LHCN-M2 (cell line): Measurements from ENCODE around the gene CSF1R. TPM values are rescaled to one million over a fixed set of nuclear protein-coding genes. Genes with fewer than 3 reads are reported as not detected.
"Not testable (repeated sequence)": the region's sequence is repeated elsewhere in the genome, so short reads cannot be mapped to it uniquely, and the experiment has no call there.

Source experiments
- DNase-seq: peaks from one replicate; pipeline ENCODE4 v3.0.0-alpha.2; 2012; ENCODE audit warnings: low read depth
- total RNA-seq: library from RNA; depleted of rRNA; stranded (reverse); fragments of >200 nt; gene quantifications from 2 replicates; pipeline ENCODE4 v1.2.3, GENCODE V29; 2014

The CSF1R gene
- total RNA-seq, 1 experiment from 2014 or later: 0.40 TPM

- no peak for DNase-seq
These were observed 17.6 kb upstream of the CSF1R start for GRCh38 chr5:150103678-150104549.

DNA sequence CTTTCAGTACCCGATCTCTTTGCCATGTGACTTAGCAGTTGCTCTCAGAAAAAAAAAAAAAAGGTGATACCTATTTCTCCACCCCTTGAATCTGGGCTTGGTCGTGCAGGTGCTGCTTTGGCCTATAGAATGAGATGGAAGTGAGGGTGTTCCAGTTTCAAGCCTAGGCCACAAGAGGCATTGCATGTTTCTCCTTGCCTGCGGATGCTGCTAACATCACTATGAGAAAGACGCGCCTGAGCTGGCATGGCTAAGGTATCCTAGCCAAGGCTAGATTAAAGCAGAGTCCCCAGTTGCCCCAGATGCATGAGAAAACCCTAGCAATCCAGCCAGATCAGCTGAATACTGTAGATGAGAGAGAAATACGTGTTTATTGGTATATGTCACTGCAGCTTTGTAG lies 14.7 kb upstream of the CSF1R start:
- DNase-seq: no peak

DNA sequence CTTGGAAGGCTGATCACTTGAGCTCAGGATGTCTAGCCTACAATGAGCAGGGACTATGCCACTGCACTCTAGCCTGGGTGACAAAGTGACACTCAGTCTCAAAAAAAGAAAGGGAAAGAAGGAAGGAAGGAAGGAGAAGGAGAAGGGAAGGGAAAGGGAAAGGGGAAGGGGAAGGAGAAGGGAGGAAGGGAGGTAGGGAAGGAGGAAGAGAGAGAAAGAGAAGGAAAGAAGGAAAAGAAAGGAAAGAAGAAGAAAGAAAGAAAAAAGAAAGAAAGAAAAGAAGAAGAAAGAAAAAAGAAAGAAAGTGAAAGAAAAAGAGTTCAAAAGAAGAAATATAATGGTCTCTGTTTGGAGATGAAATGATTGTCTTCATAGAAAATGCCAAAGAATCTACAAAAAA lies 10.8 kb upstream of the CSF1R start:
- no peak for DNase-seq

GRCh38 chr5:150092159-150092787 lies 5.9 kb upstream of the CSF1R start:
- no peak for DNase-seq

DNA sequence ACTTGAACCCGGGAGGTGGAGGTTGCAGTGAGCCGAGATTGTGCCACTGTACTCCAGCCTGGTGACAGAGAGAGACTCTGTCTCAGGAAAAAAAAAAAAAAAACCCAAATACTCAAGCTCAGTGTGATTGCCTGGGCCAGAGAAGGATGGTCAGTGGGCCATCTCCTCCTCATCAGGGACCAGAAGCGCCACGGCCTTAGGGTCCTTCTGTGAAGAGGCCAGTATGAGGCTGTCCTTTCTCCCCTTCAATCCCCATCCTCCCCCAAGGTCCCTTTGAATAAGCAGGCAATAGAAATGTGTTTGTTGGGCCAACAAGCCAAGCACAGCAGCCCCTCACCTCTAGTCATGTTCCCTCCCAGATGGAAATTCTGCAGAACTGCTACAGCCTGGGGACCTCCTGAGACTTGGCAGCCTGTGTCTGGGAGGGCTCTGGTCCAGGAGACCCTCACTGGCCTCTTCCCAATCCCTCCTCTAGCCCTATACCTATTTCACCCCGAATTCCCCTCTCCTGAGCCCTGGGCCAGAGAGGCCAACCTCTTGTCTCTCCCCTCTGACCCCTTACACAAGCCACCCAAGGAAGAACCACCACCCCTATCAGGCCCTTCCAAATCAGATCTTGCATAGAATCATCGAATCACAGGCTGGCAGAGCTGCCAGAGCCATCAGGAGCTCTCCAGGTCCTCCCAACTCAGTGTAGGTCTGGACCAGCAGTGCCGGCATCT lies 1.0 kb downstream of the CSF1R start:
- DNase-seq: no peak

- DNase-seq: not testable (repeated sequence)
These were observed 1.6 kb downstream of the CSF1R start for GRCh38 chr5:150084754-150085153.

- no peak for DNase-seq
These were observed 3.5 kb downstream of the CSF1R start for GRCh38 chr5:150082889-150083288.

GRCh38 chr5:150082374-150082773 lies 4.0 kb downstream of the CSF1R start:
- DNase-seq: no peak

DNA sequence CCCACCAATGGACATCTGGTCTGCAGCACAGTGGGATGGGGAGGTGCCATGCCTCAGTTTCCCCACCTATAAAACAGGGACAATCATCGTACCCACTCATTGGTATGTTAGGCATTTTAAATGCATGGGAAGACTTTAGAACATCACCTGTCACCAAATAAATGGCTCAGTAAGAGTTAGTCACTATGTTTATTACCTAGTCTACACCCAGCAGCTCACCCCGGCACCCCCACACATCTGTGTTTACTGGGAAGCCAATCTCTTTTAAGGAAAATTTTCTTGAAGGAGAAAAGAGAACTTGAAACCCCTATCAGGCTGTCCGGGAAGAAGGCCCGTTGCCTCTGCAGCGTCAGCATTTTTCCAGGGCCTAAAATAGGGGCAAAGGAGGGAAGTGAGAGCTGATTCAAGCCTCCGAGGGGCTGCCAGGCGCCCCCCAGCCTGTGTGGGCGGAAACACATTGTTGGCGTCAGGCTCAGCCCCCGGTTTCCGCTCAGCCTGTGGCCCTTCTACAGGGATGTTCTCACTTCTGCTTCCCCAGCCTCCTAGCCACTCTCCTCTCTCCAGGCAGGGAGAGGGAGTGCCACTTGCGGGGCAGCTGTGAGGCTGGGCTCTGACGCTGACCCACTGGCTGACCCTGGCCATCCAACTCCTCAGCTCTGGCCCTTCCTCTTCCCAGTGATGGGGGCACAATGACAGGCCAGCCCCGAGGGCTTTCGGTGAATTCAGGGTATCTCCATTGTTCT lies 4.6 kb downstream of the CSF1R start:
- DNase-seq: no peak

DNA sequence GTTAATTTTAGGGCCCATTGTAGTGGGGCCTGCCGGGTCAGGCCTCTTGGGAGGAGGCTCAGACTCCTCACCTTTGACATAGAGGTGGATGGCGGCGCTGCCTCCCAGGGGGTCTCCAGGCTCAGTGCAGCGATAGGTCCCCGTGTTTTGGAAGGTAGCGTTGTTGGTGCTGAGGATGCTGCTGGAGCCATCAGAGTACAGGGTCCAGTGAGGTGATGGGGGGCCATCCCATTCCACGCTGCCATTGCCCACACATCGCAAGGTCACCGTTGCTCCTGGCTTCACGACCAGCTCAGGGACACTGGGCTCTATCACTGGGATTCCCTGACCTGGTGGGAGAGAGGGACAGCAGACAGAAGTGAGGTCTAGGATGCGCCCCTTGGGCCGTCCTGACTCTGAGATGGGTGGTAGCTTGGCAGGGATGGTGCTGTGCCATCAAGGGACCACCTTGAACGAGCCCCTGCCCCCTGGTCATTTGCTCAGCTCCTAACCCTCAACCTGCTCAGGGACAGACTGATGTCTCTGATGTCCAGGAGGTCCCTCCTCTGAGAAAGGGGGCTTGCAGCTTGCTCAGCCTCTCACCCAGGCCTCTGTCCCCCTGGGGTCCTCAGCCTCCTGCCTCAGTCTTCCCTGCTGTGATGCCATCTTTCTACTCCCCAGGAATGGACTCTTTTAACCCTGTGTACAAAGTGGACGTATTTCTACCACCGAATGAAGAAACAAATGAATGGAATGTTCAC lies 5.5 kb downstream of the CSF1R start:
- no peak for DNase-seq

- no peak for DNase-seq
These were observed 6.4 kb downstream of the CSF1R start for GRCh38 chr5:150079909-150080461.

DNA sequence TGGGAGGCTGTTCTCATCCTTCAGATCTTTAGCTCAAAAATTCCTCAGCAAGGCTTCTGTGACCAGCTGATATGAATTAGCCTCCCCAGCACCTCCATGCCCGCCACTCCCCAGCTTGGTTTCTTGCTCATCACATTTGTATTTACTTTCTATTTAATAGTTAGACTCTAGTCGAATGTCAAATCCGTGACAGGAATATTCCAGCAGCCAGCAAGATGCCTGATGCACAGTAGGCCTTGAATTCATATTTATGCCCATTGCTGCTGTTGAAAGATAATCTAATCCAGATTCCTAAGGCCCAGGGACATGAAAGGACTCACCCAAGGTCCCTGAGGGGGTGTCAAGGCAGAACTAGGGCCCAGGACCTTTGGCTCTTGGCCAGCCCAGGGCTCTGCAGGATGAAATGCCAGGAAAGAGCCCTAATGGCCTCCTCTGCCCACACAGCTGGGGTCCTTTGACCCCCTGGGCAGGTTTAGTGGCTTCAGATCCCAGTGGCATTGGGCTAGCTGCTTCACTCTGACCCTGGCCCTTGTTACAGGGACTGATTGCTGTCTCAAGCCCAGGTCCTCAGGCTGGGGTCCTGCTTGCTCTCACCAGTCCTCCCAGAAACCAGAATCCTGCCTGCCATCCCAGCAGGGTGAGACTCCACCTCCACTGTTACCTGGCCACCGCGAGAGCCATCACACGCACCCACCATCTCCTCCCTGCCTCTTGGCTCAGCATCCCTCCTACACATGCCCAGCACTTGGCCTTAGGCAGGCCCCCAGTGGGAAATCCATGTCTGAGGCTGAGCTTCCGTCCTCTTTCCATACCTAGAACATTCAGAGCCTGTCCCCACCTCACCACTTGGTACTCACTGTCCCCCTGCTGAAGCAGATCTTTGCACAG lies 7.3 kb downstream of the CSF1R start:
- no peak for DNase-seq

DNA sequence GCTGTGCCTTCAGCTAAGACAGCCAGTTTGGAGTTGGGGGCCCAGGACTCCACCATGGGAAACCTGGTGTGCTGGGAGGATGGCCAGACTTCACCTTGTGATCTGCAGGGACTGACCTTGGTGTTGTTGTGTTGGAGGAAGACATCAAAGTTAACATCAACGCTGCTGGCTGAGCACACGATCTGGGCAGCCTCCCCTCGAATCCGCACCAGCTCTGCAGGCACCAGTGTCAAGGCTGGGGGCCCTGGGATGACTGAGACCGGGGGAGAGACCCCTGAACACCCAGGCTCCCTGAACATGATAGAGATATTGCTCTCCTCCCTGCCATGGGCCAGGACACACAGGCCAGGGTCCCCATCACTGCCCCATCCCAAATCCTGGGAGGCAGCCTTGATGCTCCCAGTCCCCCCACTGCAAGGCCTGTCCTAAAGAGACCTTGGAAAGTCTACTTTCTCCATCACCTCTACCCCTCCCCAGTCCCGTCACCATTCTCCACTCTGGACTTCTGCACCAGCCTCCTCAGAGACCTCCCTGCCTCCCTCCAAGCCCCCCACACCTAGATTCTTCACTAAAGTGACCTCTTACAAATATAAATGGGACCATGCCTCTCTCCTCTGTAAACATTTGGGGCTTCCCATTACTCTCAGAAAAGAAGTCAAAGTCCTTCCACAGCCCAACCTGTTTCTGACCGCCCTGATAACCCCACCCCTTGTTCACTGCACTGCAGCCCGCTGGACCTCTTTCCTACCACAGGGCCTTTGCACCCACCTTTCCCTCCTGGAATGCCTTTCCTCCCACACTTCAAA lies 8.2 kb downstream of the CSF1R start:
- DNase-seq: no peak

- DNase-seq: no peak
These were observed 9.3 kb downstream of the CSF1R start for GRCh38 chr5:150077060-150077459.

- DNase-seq: no peak
These were observed 10.5 kb downstream of the CSF1R start for GRCh38 chr5:150075806-150076205.

DNA sequence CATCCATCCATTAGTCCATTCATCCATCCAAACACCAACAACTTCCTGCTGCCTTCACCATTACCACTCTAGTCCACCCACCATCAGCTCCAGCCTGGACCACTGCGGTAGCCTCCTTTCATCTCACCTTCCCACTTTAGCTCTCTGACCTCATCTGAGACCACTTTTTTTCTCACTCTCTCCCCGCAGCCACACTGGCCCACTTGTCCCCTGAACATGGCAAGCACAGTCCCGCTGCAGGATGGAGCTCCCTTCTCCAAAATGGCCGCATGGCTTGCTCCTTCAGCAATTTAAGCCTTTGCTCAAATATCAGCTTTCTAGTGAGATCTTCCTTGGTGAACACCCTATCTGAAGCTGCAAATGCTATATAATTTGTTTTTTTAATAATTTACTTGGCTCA lies 11.1 kb downstream of the CSF1R start:
- no peak for DNase-seq

DNA sequence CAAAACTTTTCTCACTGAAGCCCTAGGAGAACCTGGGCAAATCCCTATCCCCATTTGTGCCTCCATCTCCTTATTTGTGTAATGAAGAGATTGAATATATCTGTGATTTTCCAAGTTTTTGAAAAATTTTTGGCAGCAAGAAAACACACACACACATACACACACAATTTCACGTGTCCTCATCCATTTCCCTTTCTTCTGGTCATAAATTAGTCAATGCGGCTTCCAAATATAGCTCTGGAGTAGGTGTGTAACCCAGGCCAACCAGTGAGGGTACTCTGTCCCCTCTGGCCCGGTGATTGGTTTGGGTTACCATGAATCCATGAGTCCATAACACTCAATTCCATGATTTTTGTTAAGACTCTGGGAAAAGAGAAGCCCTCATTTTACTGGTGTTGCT lies 12.7 kb downstream of the CSF1R start:
- no peak for DNase-seq

- no peak for DNase-seq
These were observed 13.2 kb downstream of the CSF1R start for GRCh38 chr5:150073086-150073625.

DNA sequence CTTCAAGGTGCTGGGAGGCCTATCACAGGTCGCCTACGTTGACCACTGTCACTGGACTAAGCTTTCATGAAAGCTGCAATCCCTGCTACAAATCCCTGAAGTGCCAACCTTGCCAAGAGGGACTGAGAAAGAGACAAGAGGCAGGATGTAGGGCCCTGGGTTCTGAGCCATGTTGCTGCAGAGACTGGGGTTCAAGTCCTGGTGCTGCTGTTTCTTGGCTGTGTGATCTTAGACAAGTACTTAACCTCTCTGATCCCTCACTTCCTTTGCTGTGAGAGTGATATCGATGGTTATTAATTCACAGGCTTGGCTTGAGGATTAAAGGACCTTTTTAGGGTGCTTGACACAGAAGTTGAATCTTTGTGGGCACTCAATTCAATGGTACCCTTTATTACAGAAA lies 15.5 kb downstream of the CSF1R start:
- no peak for DNase-seq
